CD8-positive, alpha-beta memory T cell (primary cell): ENCODE data around the gene OLFML2B. TPM values are rescaled to one million over a fixed set of nuclear protein-coding genes. Genes with fewer than 3 reads are reported as not detected.
"Not testable (repeated sequence)": the region's sequence is repeated elsewhere in the genome, so short reads cannot be mapped to it uniquely, and the experiment has no call there.

Experiments used
- CTCF ChIA-PET: fragments of 350-600 bp; sonication (Branson Sonifier 250); formaldehyde crosslinking; loops from one replicate; lab custom pipeline; 2021; ENCODE audit warnings: antibody characterized with exemption; lab: Charles Lee
- POLR2A ChIA-PET: fragments of 350-600 bp; sonication (Branson Sonifier 250); formaldehyde crosslinking; loops from one replicate; lab custom pipeline; 2021; ENCODE audit warnings: antibody characterized with exemption; lab: Charles Lee
- DNase-seq, 5 donors: peaks; one replicate each; pipeline versions ENCODE4 v3.0.0 to v3.0.0-alpha.2; 2020 to 2022; ENCODE audit warnings: mixed read lengths in 1 of 5
- H3K27ac ChIP-seq: one replicate; pipeline ENCODE4 v1.7.0; 2013; ENCODE audit warnings: low read depth, mild to moderate bottlenecking, low read length, moderate library complexity
- H3K27me3 ChIP-seq: 2 replicates; pipeline ENCODE4 v1.7.0; 2013; ENCODE audit warnings: low read length, mild to moderate bottlenecking; ENCODE audit not compliant: insufficient read depth, poor library complexity, severe bottlenecking
- H3K36me3 ChIP-seq: 2 replicates; pipeline ENCODE4 v1.7.0; 2013; ENCODE audit warnings: mild to moderate bottlenecking, low read length, moderate library complexity; ENCODE audit not compliant: insufficient read depth
- H3K4me1 ChIP-seq: 2 replicates; pipeline ENCODE4 v1.7.0; 2013; ENCODE audit warnings: mild to moderate bottlenecking, low read length, moderate library complexity; ENCODE audit not compliant: insufficient read depth
- H3K4me3 ChIP-seq: 2 replicates; pipeline ENCODE4 v1.7.0; 2013; ENCODE audit warnings: mild to moderate bottlenecking, low read length
- H3K9me3 ChIP-seq: 2 replicates; pipeline ENCODE4 v1.7.0; 2013; ENCODE audit warnings: mild to moderate bottlenecking, low read length
- H3K27ac Mint-ChIP-seq, 8 donors: one replicate each; pipeline ENCODE4 v1.8.0; 2020 to 2021; ENCODE audit warnings: mixed read lengths in 8 of 8, mild to moderate bottlenecking in 6 of 8, inconsistent platforms in 3 of 8, moderate library complexity in 3 of 8
- H3K27me3 Mint-ChIP-seq, 2 donors: one replicate each; pipeline ENCODE4 v1.8.0; 2020 to 2021; ENCODE audit warnings: mixed read lengths in 2 of 2, mild to moderate bottlenecking in 1 of 2, moderate library complexity in 1 of 2
- H3K36me3 Mint-ChIP-seq, 3 donors: one replicate each; pipeline ENCODE4 v1.8.0; 2020 to 2021; ENCODE audit warnings: mixed read lengths in 3 of 3, inconsistent platforms in 1 of 3, mild to moderate bottlenecking in 1 of 3
- H3K4me1 Mint-ChIP-seq, 3 donors: one replicate each; pipeline ENCODE4 v1.8.0; 2020 to 2021; ENCODE audit warnings: mixed read lengths in 3 of 3, inconsistent platforms in 1 of 3, mild to moderate bottlenecking in 1 of 3
- H3K4me3 Mint-ChIP-seq, 7 donors: one replicate each; pipeline ENCODE4 v1.8.0; 2020 to 2021; ENCODE audit warnings: mixed read lengths in 7 of 7, mild to moderate bottlenecking in 6 of 7, moderate library complexity in 4 of 7, inconsistent platforms in 2 of 7
- H3K9me3 Mint-ChIP-seq, 5 donors: one replicate each; pipeline ENCODE4 v1.8.0; 2020 to 2022; ENCODE audit warnings: mixed read lengths in 5 of 5, mild to moderate bottlenecking in 3 of 5, moderate library complexity in 2 of 5, inconsistent platforms in 1 of 5
- polyA plus RNA-seq: library from polyadenylated mRNA; unstranded; fragments of 300-500 nt; fragmentation: Illumina TruSeq; gene quantifications from one replicate; pipeline ENCODE4 v1.2.3, GENCODE V29; 2021
- total RNA-seq, 2 experiments: library from RNA; stranded (reverse); gene quantifications; one replicate each; pipeline ENCODE4 v1.2.3, GENCODE V29; 2021

The OLFML2B gene
- total and polyA plus RNA-seq, 3 experiments from 2014 or later = 0.22 TPM; not detected in 1

- H3K4me3 ChIP-seq, H3K36me3 ChIP-seq, H3K4me1 Mint-ChIP-seq, POLR2A ChIA-PET, H3K27ac Mint-ChIP-seq, H3K27ac ChIP-seq, H3K4me3 Mint-ChIP-seq, H3K9me3 Mint-ChIP-seq, H3K36me3 Mint-ChIP-seq, H3K9me3 ChIP-seq, DNase-seq, H3K4me1 ChIP-seq, H3K27me3 ChIP-seq: not testable (repeated sequence)
- peaks cover 12 to 37% of the 10 kb centered on the region in 2 donors for H3K27me3 Mint-ChIP-seq
- CTCF ChIA-PET = interaction anchor here (0.5 kb wide), 1 partner anchor 11 kb away, joined by 3 read pairs; no protein-coding TSS in a partner anchor
Measured at GRCh38 chr1:162053949-162054348, 30.3 kb upstream of the OLFML2B start.

DNA sequence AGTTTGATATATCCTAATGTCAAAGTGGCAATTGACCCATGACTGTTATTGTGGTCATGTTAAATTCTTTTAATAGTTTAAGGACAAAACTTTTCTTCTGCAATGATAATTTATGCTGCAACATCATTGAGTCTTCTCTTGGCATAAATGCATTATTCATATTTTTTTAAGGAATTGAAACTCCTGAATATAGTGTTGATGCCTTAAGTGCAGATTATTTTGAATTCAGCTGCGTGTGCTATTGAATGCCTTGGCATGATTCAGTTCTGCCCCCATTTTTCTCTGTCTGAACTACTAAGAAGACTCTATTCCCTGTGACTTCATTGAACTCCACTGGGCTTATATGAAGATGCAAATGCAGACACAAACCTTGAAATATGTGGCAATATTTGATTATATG lies 23.3 kb upstream of the OLFML2B start:
- Histone ChIP-seq H3K27ac (no peak overlapping the region), H3K9me3 (no peaks in the 10 kb centered on the region), H3K4me1 (no peaks in the 10 kb centered on the region), H3K4me3 (no peak overlapping the region), H3K36me3 (no peaks in the 10 kb centered on the region), H3K27me3 (no peaks in the 10 kb centered on the region)
- Mint-ChIP-seq H3K27me3 (peaks cover 6 to 24% of the 10 kb centered on the region in 2 donors), H3K9me3 (peaks cover 0 to 12% (median 8%) of the 10 kb centered on the region in 5 donors), H3K4me3 (no peak overlapping the region), H3K36me3 (no peaks in the 10 kb centered on the region), H3K27ac (no peak overlapping the region), H3K4me1 (no peaks in the 10 kb centered on the region)
- ChIA-PET POLR2A (no interaction called here), CTCF (no interaction called here)
- no peak for DNase-seq

DNA sequence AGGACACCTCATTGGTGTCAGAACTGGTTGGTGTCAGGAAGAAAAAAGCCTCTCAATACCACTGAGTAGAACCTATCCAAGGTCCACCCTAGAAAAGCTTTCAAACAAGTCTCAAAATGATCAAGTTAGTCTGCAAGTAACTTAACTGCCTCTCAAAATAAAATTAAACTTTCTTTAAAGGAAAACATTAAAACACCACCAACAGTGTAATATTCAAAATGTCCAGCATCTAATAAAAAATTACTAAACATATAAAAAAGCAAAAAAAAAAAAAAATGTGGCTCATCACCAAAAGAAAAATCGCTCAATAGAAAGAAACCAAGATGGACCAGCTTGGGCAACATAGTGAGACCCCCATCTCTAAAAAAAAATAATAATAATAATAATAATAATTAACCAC lies 18.7 kb upstream of the OLFML2B start:
- H3K27me3 ChIP-seq = no peaks in the 10 kb centered on the region
- Mint-ChIP-seq H3K27ac (no peak overlapping the region), H3K9me3 (peaks cover 0 to 17% (median 10%) of the 10 kb centered on the region in 5 donors), H3K27me3 (peaks cover 15 to 36% of the 10 kb centered on the region in 2 donors), H3K4me1 (no peaks in the 10 kb centered on the region), H3K36me3 (no peaks in the 10 kb centered on the region), H3K4me3 (no peak overlapping the region)
- no peaks in the 10 kb centered on the region for H3K9me3 ChIP-seq
- no peak overlapping the region for H3K4me3 ChIP-seq
- ChIA-PET POLR2A (no interaction called here), CTCF (no interaction called here)
- no peak overlapping the region for H3K27ac ChIP-seq
- DNase-seq = no peak
- no peaks in the 10 kb centered on the region for H3K4me1 ChIP-seq
- H3K36me3 ChIP-seq = no peaks in the 10 kb centered on the region

DNA sequence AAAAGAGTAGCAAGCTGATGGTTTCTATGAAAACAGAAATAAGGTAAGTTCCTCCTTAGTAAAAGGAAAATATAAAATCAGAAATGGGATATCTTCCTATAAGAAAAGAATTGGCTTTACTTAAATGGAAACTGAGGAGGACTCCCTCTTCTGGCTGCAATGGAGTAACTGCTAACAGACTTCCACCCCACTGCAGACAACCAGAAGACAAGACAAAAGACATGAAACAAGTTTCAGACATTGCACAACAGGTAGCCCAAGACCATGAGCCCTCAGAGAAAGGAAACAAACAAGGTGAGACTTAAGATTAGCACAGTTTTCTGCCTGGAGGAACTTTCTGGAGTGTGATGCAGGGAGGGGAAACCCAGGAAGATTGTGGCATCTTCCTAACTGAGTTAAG lies 17.0 kb upstream of the OLFML2B start:
- POLR2A ChIA-PET = no interaction called here
- Mint-ChIP-seq H3K4me3 (no peak overlapping the region), H3K36me3 (no peaks in the 10 kb centered on the region), H3K27me3 (peaks cover 19 to 36% of the 10 kb centered on the region in 2 donors), H3K27ac (no peak overlapping the region), H3K9me3 (peaks cover 0 to 17% (median 10%) of the 10 kb centered on the region in 5 donors), H3K4me1 (no peaks in the 10 kb centered on the region)
- no peak for DNase-seq
- Histone ChIP-seq H3K4me1 (no peaks in the 10 kb centered on the region), H3K27me3 (no peaks in the 10 kb centered on the region), H3K4me3 (no peak overlapping the region), H3K9me3 (no peaks in the 10 kb centered on the region), H3K36me3 (no peaks in the 10 kb centered on the region), H3K27ac (no peak overlapping the region)
- CTCF ChIA-PET = interaction anchor here (1.1 kb wide), 1 partner anchor 9 kb away, joined by 3 read pairs; no protein-coding TSS in a partner anchor

DNA sequence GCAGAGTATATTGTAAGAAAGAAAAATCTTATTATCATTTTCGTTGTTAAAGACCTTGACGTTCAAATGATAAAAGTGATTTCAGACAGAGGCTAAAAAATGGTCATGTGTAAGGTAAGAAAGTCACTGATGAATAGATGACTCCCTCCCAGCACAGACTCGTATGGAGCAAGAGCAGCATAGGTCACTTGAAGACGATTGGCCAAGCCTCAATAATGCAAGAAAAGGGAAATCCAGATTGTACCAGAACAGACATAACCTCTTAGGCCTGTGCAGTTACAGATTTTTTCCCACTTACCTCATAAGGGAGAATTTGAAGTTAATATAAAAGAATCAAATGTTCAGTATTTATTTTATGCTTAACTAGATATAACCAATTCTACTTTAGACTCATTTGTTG lies 16.3 kb upstream of the OLFML2B start:
- H3K4me1 ChIP-seq = no peaks in the 10 kb centered on the region
- H3K36me3 Mint-ChIP-seq = no peaks in the 10 kb centered on the region
- no peaks in the 10 kb centered on the region for H3K36me3 ChIP-seq
- H3K4me3 ChIP-seq = no peak overlapping the region
- no peaks in the 10 kb centered on the region for H3K4me1 Mint-ChIP-seq
- H3K27ac Mint-ChIP-seq = no peak overlapping the region
- no peaks in the 10 kb centered on the region for H3K9me3 ChIP-seq
- H3K4me3 Mint-ChIP-seq = no peak overlapping the region
- peaks cover 19 to 36% of the 10 kb centered on the region in 2 donors for H3K27me3 Mint-ChIP-seq
- H3K9me3 Mint-ChIP-seq = peaks cover 0 to 17% (median 10%) of the 10 kb centered on the region in 5 donors
- no peak for DNase-seq
- POLR2A ChIA-PET = no interaction called here
- H3K27me3 ChIP-seq = no peaks in the 10 kb centered on the region
- no peak overlapping the region for H3K27ac ChIP-seq
- CTCF ChIA-PET = no interaction called here

DNA sequence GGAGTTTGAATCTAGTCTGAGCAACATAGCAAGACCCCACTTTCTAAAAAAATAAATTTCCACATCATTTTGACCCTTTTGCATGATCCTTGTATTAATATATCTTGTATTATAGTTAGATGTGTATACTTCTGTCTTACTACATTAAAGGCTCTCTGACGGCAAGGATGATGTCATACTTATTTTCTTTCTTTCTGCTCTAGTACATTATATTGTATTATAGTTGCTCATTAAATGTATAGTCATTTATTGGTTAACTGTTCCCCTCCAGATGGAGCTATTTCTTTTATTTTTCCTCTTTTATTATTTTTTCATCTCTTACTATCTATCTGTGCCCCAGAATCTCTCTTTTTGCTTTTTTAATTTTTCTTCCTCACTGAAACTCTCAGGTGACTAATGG lies 15.0 kb upstream of the OLFML2B start:
- CTCF ChIA-PET = interaction anchor here (1.3 to 2.2 kb wide), 2 partner anchors 18 to 246 kb away, joined by 3 to 25 read pairs; no protein-coding TSS in a partner anchor
- H3K4me1 Mint-ChIP-seq = no peaks in the 10 kb centered on the region

GRCh38 chr1:162036163-162036562 lies 12.5 kb upstream of the OLFML2B start:
- H3K9me3 ChIP-seq = no peaks in the 10 kb centered on the region
- no peaks in the 10 kb centered on the region for H3K36me3 ChIP-seq
- peaks cover 17 to 49% of the 10 kb centered on the region in 2 donors for H3K27me3 Mint-ChIP-seq
- POLR2A ChIA-PET = no interaction called here
- peaks cover 0 to 2% (median 0%) of the 10 kb centered on the region in 3 donors for H3K36me3 Mint-ChIP-seq
- H3K9me3 Mint-ChIP-seq = peaks cover 0 to 5% (median 0%) of the 10 kb centered on the region in 5 donors
- H3K27me3 ChIP-seq = no peaks in the 10 kb centered on the region
- H3K4me3 ChIP-seq = no peak overlapping the region
- H3K4me3 Mint-ChIP-seq = no peak overlapping the region
- CTCF ChIA-PET = interaction anchor here (1.0 to 2.2 kb wide), 5 partner anchors 10 to 274 kb away, joined by 3 to 25 read pairs (median 7); no protein-coding TSS in a partner anchor
- DNase-seq = no peak
- no peaks in the 10 kb centered on the region for H3K4me1 ChIP-seq
- no peak overlapping the region for H3K27ac Mint-ChIP-seq
- H3K27ac ChIP-seq = no peak overlapping the region
- no peaks in the 10 kb centered on the region for H3K4me1 Mint-ChIP-seq

More for the DNA sequence above, 15.0 kb upstream of the OLFML2B start:
- no peaks in the 10 kb centered on the region for H3K4me1 ChIP-seq
- H3K27ac ChIP-seq = no peak overlapping the region
- H3K36me3 ChIP-seq = no peaks in the 10 kb centered on the region
- H3K27me3 ChIP-seq = no peaks in the 10 kb centered on the region
- POLR2A ChIA-PET = no interaction called here
- peaks cover 19 to 46% of the 10 kb centered on the region in 2 donors for H3K27me3 Mint-ChIP-seq
- no peak for DNase-seq
- no peak overlapping the region for H3K4me3 ChIP-seq
- no peak overlapping the region for H3K27ac Mint-ChIP-seq
- no peak overlapping the region for H3K4me3 Mint-ChIP-seq
- no peaks in the 10 kb centered on the region for H3K9me3 ChIP-seq
- peaks cover 0 to 2% (median 0%) of the 10 kb centered on the region in 3 donors for H3K36me3 Mint-ChIP-seq
- peaks cover 0 to 15% (median 10%) of the 10 kb centered on the region in 5 donors for H3K9me3 Mint-ChIP-seq

DNA sequence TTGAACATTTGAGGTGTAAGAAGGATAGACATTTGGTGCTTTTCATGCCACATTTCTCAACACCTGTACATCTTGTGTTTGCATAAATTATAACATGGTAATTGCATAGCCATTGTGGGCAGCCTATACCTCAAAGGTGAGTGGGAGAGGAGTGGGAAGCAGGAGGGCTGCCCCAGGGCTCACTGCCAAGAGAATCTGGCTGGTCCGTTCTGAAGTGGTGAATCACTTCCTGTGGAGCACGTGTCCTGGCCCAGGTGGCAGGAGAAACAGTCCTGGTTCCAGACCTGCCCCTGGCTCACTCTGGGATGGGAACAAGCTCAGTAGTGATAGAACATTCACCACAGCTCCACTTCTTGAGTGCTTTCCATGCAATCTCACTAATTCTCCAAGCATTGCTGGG lies 11.6 kb upstream of the OLFML2B start:
- ChIA-PET POLR2A (no interaction called here), CTCF (interaction anchor here (1.1 kb wide), 1 partner anchor 273 kb away, joined by 3 read pairs; no protein-coding TSS in a partner anchor)
- H3K27ac ChIP-seq = no peak overlapping the region
- peaks cover 17 to 49% of the 10 kb centered on the region in 2 donors for H3K27me3 Mint-ChIP-seq
- no peaks in the 10 kb centered on the region for H3K9me3 ChIP-seq
- H3K27me3 ChIP-seq = no peaks in the 10 kb centered on the region
- no peaks in the 10 kb centered on the region for H3K4me1 ChIP-seq
- no peaks in the 10 kb centered on the region for H3K36me3 ChIP-seq
- DNase-seq = no peak
- H3K27ac Mint-ChIP-seq = no peak overlapping the region
- no peak overlapping the region for H3K4me3 ChIP-seq
- no peaks in the 10 kb centered on the region for H3K9me3 Mint-ChIP-seq
- H3K4me1 Mint-ChIP-seq = no peaks in the 10 kb centered on the region
- peaks cover 0 to 2% (median 0%) of the 10 kb centered on the region in 3 donors for H3K36me3 Mint-ChIP-seq
- no peak overlapping the region for H3K4me3 Mint-ChIP-seq
